HepG2 (cell line): ENCODE data around the gene TJP1.

Experiments used
- ZBTB40 ChIP-seq, 2 experiments: fragments of 450-650 bp in 1 of 2; sonication (generic) in 1 of 2; formaldehyde crosslinking in 1 of 2; IDR thresholded peaks; 2 replicates each; pipeline versions ENCODE4 v1.6.1 to v1.8.0; 2016 to 2022; ENCODE audit warnings: antibody characterized with exemption in 1 of 2, mild to moderate bottlenecking in 1 of 2, missing genetic modification reagents in 1 of 2
- TF ChIP-seq, protein P1 (sequence below): IDR thresholded peaks from 2 replicates; pipeline ENCODE4 v1.6.1; 2012; ENCODE audit warnings: inconsistent platforms

DNA sequence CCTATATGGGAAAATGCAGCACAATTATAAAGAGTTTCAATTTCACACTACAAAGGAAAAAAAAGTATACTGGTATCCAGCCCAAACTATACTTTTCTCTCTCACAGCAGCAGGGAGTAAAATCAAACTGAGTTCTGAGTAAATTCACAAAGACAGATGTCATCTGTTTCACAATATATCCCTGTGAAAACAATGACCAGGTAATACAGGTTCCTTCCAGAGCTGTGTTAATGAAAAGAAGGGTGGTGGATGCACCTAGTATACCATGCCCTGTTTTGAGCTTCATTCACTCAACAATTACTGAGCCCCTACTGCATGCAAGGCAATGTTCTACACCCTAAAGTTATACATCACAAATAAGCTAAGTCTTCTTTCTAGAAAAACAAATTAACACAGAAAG, 108.5 kb downstream of the TJP1 start:
- TF ChIP-seq, protein P1, sequence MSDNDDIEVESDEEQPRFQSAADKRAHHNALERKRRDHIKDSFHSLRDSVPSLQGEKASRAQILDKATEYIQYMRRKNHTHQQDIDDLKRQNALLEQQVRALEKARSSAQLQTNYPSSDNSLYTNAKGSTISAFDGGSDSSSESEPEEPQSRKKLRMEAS, result no peak
- TF ChIP-seq ZBTB40 (IDR thresholded peaks at IDR 0.05) (no peak), ZBTB40 (CRISPR knock-in tag; IDR thresholded peaks at IDR 0.05) (no peak)
